Embryonic facial prominence (tissue), 1 donor: ENCODE measurements around the gene TREML2.

Source experiments
- DNase-seq: peaks from one replicate; pipeline ENCODE4 v3.0.0-alpha.2; 2016; ENCODE audit errors: extremely low spot score

The TREML2 gene

GRCh38 chr6:41150671-41151070, 50.3 kb downstream of the TREML2 start:
- DNase-seq, result no peak

GRCh38 chr6:41147917-41148316, 53.0 kb downstream of the TREML2 start:
- no peak for DNase-seq
